ENCODE results near the gene ANAPC13.

Gene ANAPC13

DNA sequence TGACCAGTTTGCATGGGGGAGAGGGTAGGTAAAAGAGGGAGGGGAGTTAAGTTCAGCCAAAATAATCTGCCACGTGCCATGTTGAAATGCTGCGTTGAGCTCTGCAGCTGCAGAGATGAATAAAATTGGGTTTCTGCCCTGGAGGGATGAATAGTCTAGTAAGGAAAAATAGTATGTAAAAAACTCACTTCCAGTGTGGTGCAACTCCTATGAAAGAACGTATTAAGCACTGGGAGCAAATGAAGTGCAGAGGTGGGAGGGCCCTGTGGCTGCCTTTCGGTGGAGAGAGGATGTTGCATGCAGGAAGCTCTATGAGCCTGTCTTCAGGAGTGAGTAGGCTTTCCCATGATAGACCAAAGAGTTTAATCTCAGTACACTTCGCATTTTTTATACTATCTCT, 8.7 kb upstream of the ANAPC13 start:
- Histone ChIP-seq H3K9me3 (no peaks in the 10 kb centered on the region), H3K4me3 (ENCODE audit: low read depth in 1 of 2, low read length in 1 of 2) (no peak overlapping the region), H3K27me3 (no peaks in the 10 kb centered on the region), H3K27ac (peak overlapping the region; percentile 68), H3K4me1 (ENCODE audit: control insufficient read depth in 1 of 2, insufficient read depth in 1 of 2, low read depth in 1 of 2, low read length in 1 of 2) (peaks cover 26 to 31% of the 10 kb centered on the region in 2 experiments), H3K36me3 (peaks cover 14% of the 10 kb centered on the region)
- TF ChIP-seq CTCF (IDR thresholded peaks at IDR 0.05), result no peak

DNA sequence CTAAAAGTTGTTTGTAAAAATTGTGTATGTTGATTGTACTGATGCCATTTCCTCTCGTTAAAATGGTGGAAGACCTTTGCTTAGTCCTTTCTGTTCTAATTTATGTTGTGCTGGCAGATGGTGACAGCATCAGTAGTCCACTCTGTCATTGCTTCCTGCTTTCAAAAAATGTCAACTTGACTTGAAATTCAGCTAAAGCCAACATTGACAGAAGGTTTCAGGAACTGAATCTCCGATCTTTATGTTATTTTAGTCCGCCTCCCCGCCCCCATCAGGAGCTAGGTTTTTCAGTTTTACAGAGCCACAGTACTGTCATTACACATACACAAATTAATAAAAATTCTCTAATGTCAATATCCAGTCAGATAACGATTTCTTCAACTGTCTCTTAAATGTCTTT, 1.6 kb upstream of the ANAPC13 start:
- Histone ChIP-seq H3K27ac (peak overlapping the region; percentile 100), H3K36me3 (peaks cover 4% of the 10 kb centered on the region), H3K4me3 (ENCODE audit: low read depth in 1 of 2, low read length in 1 of 2) (peak overlapping the region; percentile 83 to 98), H3K9me3 (no peaks in the 10 kb centered on the region), H3K27me3 (no peaks in the 10 kb centered on the region), H3K4me1 (ENCODE audit: control insufficient read depth in 1 of 2, insufficient read depth in 1 of 2, low read depth in 1 of 2, low read length in 1 of 2) (peaks cover 68 to 75% of the 10 kb centered on the region in 2 experiments)
- no peak for TF ChIP-seq CTCF (IDR thresholded peaks at IDR 0.05)

- Histone ChIP-seq H3K9me3 (no peaks in the 10 kb centered on the region), H3K4me3 (ENCODE audit: low read depth in 1 of 2, low read length in 1 of 2) (peak overlapping the region; percentile 83 to 98), H3K27me3 (no peaks in the 10 kb centered on the region), H3K36me3 (peaks cover 10% of the 10 kb centered on the region), H3K27ac (peak overlapping the region; percentile 100), H3K4me1 (ENCODE audit: control insufficient read depth in 1 of 2, insufficient read depth in 1 of 2, low read depth in 1 of 2, low read length in 1 of 2) (peaks cover 66 to 70% of the 10 kb centered on the region in 2 experiments)
- TF ChIP-seq CTCF (IDR thresholded peaks at IDR 0.05), result no peak
Measured at GRCh38 chr3:134486577-134487041, 824 bp upstream of the ANAPC13 start.

- peak overlapping the region; percentile 83 to 98 for H3K4me3 ChIP-seq (ENCODE audit: low read depth in 1 of 2, low read length in 1 of 2)
- no peaks in the 10 kb centered on the region for H3K27me3 ChIP-seq
- H3K36me3 ChIP-seq, result peaks cover 24% of the 10 kb centered on the region
- peak overlapping the region; percentile 100 for H3K27ac ChIP-seq
- TF ChIP-seq CTCF (IDR thresholded peaks at IDR 0.05), result no peak
- no peaks in the 10 kb centered on the region for H3K9me3 ChIP-seq
- peaks cover 60 to 67% of the 10 kb centered on the region in 2 experiments for H3K4me1 ChIP-seq (ENCODE audit: control insufficient read depth in 1 of 2, insufficient read depth in 1 of 2, low read depth in 1 of 2, low read length in 1 of 2)
Measured at GRCh38 chr3:134485075-134485717, 589 bp downstream of the ANAPC13 start.

- Histone ChIP-seq H3K9me3 (no peaks in the 10 kb centered on the region), H3K36me3 (peaks cover 34% of the 10 kb centered on the region), H3K4me3 (ENCODE audit: low read depth in 1 of 2, low read length in 1 of 2) (peak overlapping the region in 1 of 2 experiments; percentile 16), H3K27ac (peak overlapping the region; percentile 100), H3K27me3 (no peaks in the 10 kb centered on the region), H3K4me1 (ENCODE audit: control insufficient read depth in 1 of 2, insufficient read depth in 1 of 2, low read depth in 1 of 2, low read length in 1 of 2) (peaks cover 42 to 50% of the 10 kb centered on the region in 2 experiments)
- TF ChIP-seq CTCF (IDR thresholded peaks at IDR 0.05), result no peak
Measured at GRCh38 chr3:134483195-134483900, 2.4 kb downstream of the ANAPC13 start.
